H4 (cell line): ENCODE measurements around the gene HIVEP1. TPM values are rescaled to one million over a fixed set of nuclear protein-coding genes. Genes with fewer than 3 reads are reported as not detected.

Experiments used
- DNase-seq: peaks from one replicate; pipeline ENCODE4 v3.0.0-alpha.2; 2015; ENCODE audit warnings: low spot score
- total RNA-seq: library from RNA; depleted of rRNA; stranded (reverse); fragments of >200 nt; shearing (Covaris generic); gene quantifications from 2 replicates; pipeline ENCODE4 v1.2.3, GENCODE V29; 2014

The HIVEP1 gene
- total RNA-seq, 1 experiment from 2014 or later, result 7.2 TPM

GRCh38 chr6:12017876-12018401 is 5.8 kb downstream of the HIVEP1 start:
- DNase-seq, result no peak

GRCh38 chr6:12020187-12020791 is 8.2 kb downstream of the HIVEP1 start:
- DNase-seq, result no peak

GRCh38 chr6:12022481-12022880 is 10.4 kb downstream of the HIVEP1 start:
- DNase-seq, result no peak

GRCh38 chr6:12022953-12023388 is 10.9 kb downstream of the HIVEP1 start:
- DNase-seq, result no peak

GRCh38 chr6:12024216-12024615 is 12.1 kb downstream of the HIVEP1 start:
- no peak for DNase-seq

- DNase-seq, result no peak
Observed at GRCh38 chr6:12024699-12025434, 12.8 kb downstream of the HIVEP1 start.

- no peak for DNase-seq
Observed at GRCh38 chr6:12026120-12026519, 14.0 kb downstream of the HIVEP1 start.

GRCh38 chr6:12026833-12027232 is 14.7 kb downstream of the HIVEP1 start:
- no peak for DNase-seq

GRCh38 chr6:12028213-12028612 is 16.1 kb downstream of the HIVEP1 start:
- no peak for DNase-seq

- no peak for DNase-seq
Observed at GRCh38 chr6:12029979-12030737, 18.0 kb downstream of the HIVEP1 start.

GRCh38 chr6:12030993-12031550 is 19.0 kb downstream of the HIVEP1 start:
- DNase-seq, result no peak

- no peak for DNase-seq
Observed at GRCh38 chr6:12032783-12033573, 20.9 kb downstream of the HIVEP1 start.

GRCh38 chr6:12033770-12034169 is 21.7 kb downstream of the HIVEP1 start:
- DNase-seq, result no peak

GRCh38 chr6:12034349-12034748 is 22.2 kb downstream of the HIVEP1 start:
- no peak for DNase-seq

GRCh38 chr6:12034837-12035236 is 22.7 kb downstream of the HIVEP1 start:
- DNase-seq, result no peak

GRCh38 chr6:12036766-12037165 is 24.7 kb downstream of the HIVEP1 start:
- no peak for DNase-seq

GRCh38 chr6:12037798-12038197 is 25.7 kb downstream of the HIVEP1 start:
- DNase-seq, result no peak

GRCh38 chr6:12039540-12040459 is 27.7 kb downstream of the HIVEP1 start:
- no peak for DNase-seq

GRCh38 chr6:12047304-12047703 is 35.2 kb downstream of the HIVEP1 start:
- DNase-seq, result no peak

- no peak for DNase-seq
Observed at GRCh38 chr6:12047792-12048432, 35.8 kb downstream of the HIVEP1 start.
